ENCODE results near the gene CHRNA7.
"Not testable (repeated sequence)": the region's sequence is repeated elsewhere in the genome, so short reads cannot be mapped to it uniquely, and the experiment has no call there.

DNA sequence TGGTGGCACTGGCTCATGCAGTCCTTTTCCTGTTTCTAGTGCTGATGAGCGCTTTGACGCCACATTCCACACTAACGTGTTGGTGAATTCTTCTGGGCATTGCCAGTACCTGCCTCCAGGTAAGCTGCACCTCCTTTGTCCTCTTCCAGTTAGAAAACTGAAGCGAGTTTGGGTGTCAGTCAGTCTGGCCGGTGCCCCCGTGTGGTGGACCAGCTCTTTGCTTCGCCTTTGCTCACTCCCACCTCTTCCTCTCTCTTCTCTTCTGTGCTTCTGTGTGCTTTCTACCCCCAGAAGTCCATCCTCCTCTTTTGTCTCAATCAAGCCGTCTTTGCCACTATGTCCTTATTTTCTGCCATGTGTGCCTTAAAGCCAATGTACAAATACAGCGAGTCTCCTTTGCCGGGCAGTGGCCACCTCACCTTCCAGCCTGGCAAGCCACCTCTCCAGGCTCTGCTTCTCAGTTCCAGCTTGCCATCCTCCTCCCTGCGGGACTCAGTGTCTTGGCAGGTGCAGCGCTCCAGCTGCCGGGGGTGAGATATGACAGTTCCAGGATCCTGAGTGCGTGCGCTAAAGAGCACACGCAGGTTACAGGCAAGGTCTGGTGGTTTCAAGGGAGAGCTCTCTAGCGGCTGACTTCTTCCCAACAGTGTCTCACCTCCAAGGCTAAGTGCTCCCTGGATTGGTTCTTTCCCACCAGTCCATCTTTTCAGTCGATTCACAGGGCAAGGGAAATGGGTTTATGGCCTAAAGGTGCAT, 123.7 kb downstream of the CHRNA7 start:
- TF ChIP-seq POLR2A (IDR thresholded peaks at IDR 0.05): not testable (repeated sequence)
- TF ChIP-seq, protein P1, sequence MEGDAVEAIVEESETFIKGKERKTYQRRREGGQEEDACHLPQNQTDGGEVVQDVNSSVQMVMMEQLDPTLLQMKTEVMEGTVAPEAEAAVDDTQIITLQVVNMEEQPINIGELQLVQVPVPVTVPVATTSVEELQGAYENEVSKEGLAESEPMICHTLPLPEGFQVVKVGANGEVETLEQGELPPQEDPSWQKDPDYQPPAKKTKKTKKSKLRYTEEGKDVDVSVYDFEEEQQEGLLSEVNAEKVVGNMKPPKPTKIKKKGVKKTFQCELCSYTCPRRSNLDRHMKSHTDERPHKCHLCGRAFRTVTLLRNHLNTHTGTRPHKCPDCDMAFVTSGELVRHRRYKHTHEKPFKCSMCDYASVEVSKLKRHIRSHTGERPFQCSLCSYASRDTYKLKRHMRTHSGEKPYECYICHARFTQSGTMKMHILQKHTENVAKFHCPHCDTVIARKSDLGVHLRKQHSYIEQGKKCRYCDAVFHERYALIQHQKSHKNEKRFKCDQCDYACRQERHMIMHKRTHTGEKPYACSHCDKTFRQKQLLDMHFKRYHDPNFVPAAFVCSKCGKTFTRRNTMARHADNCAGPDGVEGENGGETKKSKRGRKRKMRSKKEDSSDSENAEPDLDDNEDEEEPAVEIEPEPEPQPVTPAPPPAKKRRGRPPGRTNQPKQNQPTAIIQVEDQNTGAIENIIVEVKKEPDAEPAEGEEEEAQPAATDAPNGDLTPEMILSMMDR (IDR thresholded peaks at IDR 0.05): not testable (repeated sequence)
